IMR-90 (cell line): ENCODE data around the gene MID1IP1. TPM values are rescaled to one million over a fixed set of nuclear protein-coding genes. Genes with fewer than 3 reads are reported as not detected.

Experiments
- ATAC-seq: fragments of 200-7000 bp; cut with Tn5 transposase; 2 replicates; pipeline ENCODE4 v1.9.1; 2020; ENCODE audit warnings: low read depth, mild to moderate bottlenecking, moderate library complexity
- BruUV-seq: library from RNA; stranded (reverse); fragments of 400-500 nt; replicated peaks from 2 replicates; lab custom pipeline; 2021; lab: Mats Ljungman, UMichigan
- CTCF ChIA-PET: fragments of 300-600 bp; formaldehyde crosslinking; extraction: SDS; loops from one replicate; lab custom pipeline; 2021; ENCODE audit warnings: antibody characterized with exemption; lab: Yijun Ruan, JAX
- POLR2A ChIA-PET: fragments of 300-600 bp; sonication (Branson Sonifier 250); formaldehyde crosslinking; loops from one replicate; lab custom pipeline; 2022; ENCODE audit warnings: antibody characterized with exemption; ENCODE audit not compliant: unreplicated experiment; lab: Charles Lee
- DNase-seq: peaks from one replicate; pipeline ENCODE4 v3.0.0; 2013
- H2AFZ ChIP-seq: replicated peaks from 2 replicates; pipeline ENCODE3; 2013; ENCODE audit warnings: low read length, mild to moderate bottlenecking; ENCODE audit not compliant: poor library complexity
- H2AK5ac ChIP-seq: 2 replicates; pipeline ENCODE4 v1.6.1; 2013; ENCODE audit warnings: low read depth, low read length, inconsistent platforms
- H2AK9ac ChIP-seq: replicated peaks from 2 replicates; pipeline ENCODE3; 2013; ENCODE audit warnings: mild to moderate bottlenecking, low read depth, low read length, moderate library complexity; ENCODE audit not compliant: poor library complexity
- H2BK120ac ChIP-seq: 2 replicates; pipeline ENCODE4 v1.6.1; 2013; ENCODE audit warnings: low read depth, low read length, inconsistent platforms
- H2BK15ac ChIP-seq: 3 replicates; pipeline ENCODE4 v1.6.1; 2013; ENCODE audit warnings: low read depth, low read length, inconsistent platforms
- H2BK20ac ChIP-seq: 2 replicates; pipeline ENCODE4 v1.6.1; 2013; ENCODE audit warnings: low read depth, mild to moderate bottlenecking, inconsistent platforms, low read length, moderate library complexity
- H2BK5ac ChIP-seq: 2 replicates; pipeline ENCODE4 v1.6.1; 2013; ENCODE audit warnings: mild to moderate bottlenecking, low read depth, low read length, inconsistent platforms; ENCODE audit not compliant: poor library complexity, severe bottlenecking
- H3K14ac ChIP-seq: replicated peaks from 2 replicates; pipeline ENCODE4 v1.6.1; 2013; ENCODE audit warnings: low read depth, low read length, inconsistent platforms
- H3K18ac ChIP-seq: 2 replicates; pipeline ENCODE4 v1.6.1; 2013; ENCODE audit warnings: low read depth, low read length, control low read depth
- H3K23ac ChIP-seq: 2 replicates; pipeline ENCODE4 v1.6.1; 2013; ENCODE audit warnings: low read depth, low read length, inconsistent platforms
- H3K27ac ChIP-seq: 2 replicates; pipeline ENCODE4 v1.5.1; 2013; ENCODE audit warnings: mild to moderate bottlenecking, control low read depth, low read length; ENCODE audit not compliant: insufficient read depth
- H3K27me3 ChIP-seq: 2 replicates; pipeline ENCODE4 v1.6.1; 2013; ENCODE audit warnings: low read length; ENCODE audit not compliant: control insufficient read depth, insufficient read depth
- H3K36me3 ChIP-seq: 2 replicates; pipeline ENCODE4 v1.6.1; 2013; ENCODE audit warnings: low read length, mixed read lengths; ENCODE audit not compliant: control insufficient read depth, insufficient read depth
- H3K4ac ChIP-seq: 2 replicates; pipeline ENCODE4 v1.6.1; 2013; ENCODE audit warnings: low read depth, low read length, inconsistent platforms
- H3K4me1 ChIP-seq: 2 replicates; pipeline ENCODE4 v1.6.1; 2013; ENCODE audit warnings: low read length, mixed read lengths; ENCODE audit not compliant: control insufficient read depth, insufficient read depth
- H3K4me2 ChIP-seq: 2 replicates; pipeline ENCODE4 v1.6.1; 2013; ENCODE audit warnings: low read depth, mild to moderate bottlenecking, control low read depth, low read length, moderate library complexity
- H3K4me3 ChIP-seq: 2 replicates; pipeline ENCODE4 v1.5.1; 2013; ENCODE audit warnings: low read depth, mild to moderate bottlenecking, control low read depth, low read length, moderate library complexity; ENCODE audit not compliant: insufficient read depth
- H3K56ac ChIP-seq: 2 replicates; pipeline ENCODE4 v1.6.1; 2013; ENCODE audit warnings: low read length, inconsistent platforms; ENCODE audit not compliant: insufficient read depth; ENCODE audit errors: extremely low read depth
- H3K79me1 ChIP-seq, 2 experiments: 2 replicates each; pipeline ENCODE4 v1.6.1; 2013; ENCODE audit warnings: low read length in 2 of 2, inconsistent platforms in 1 of 2, low read depth in 1 of 2
- H3K9ac ChIP-seq: 2 replicates; pipeline ENCODE4 v1.6.1; 2013; ENCODE audit warnings: low read depth, low read length, control low read depth
- H3K9me1 ChIP-seq: 2 replicates; pipeline ENCODE4 v1.6.1; 2013; ENCODE audit warnings: low read length, inconsistent platforms; ENCODE audit not compliant: insufficient read depth
- H3K9me3 ChIP-seq: 2 replicates; pipeline ENCODE4 v1.6.1; 2013; ENCODE audit warnings: low read length; ENCODE audit not compliant: control insufficient read depth, insufficient read depth
- H4K20me1 ChIP-seq: 2 replicates; pipeline ENCODE4 v1.6.1; 2013; ENCODE audit warnings: low read length, inconsistent platforms; ENCODE audit not compliant: insufficient read depth
- H4K5ac ChIP-seq: 2 replicates; pipeline ENCODE4 v1.6.1; 2013; ENCODE audit warnings: mild to moderate bottlenecking, low read depth, low read length, control low read depth
- H4K8ac ChIP-seq, 2 experiments: 2 replicates each; pipeline ENCODE4 v1.6.1; 2013; ENCODE audit warnings: low read depth in 2 of 2, low read length in 2 of 2, control low read depth in 1 of 2, inconsistent platforms in 1 of 2
- H4K91ac ChIP-seq: 2 replicates; pipeline ENCODE4 v1.6.1; 2013; ENCODE audit warnings: low read depth, low read length, inconsistent platforms; ENCODE audit not compliant: insufficient read depth
- CEBPB ChIP-seq: IDR thresholded peaks from 2 replicates; pipeline ENCODE4 v1.6.1; 2012; ENCODE audit warnings: low read depth, low read length, improper control_type of control experiment
- ELK1 ChIP-seq: fragments of 150-350 bp; IDR thresholded peaks from 2 replicates; pipeline ENCODE4 v1.6.1; 2016; ENCODE audit warnings: low read depth, mild to moderate bottlenecking, low read length, moderate library complexity, borderline replicate concordance
- MAZ ChIP-seq: IDR thresholded peaks from 2 replicates; pipeline ENCODE4 v1.6.1; 2012; ENCODE audit warnings: low read depth, mild to moderate bottlenecking, low read length, improper control_type of control experiment, moderate library complexity, borderline replicate concordance
- MXI1 ChIP-seq: IDR thresholded peaks from 2 replicates; pipeline ENCODE4 v1.6.1; 2012; ENCODE audit warnings: low read depth, mild to moderate bottlenecking, low read length, moderate library complexity, borderline replicate concordance
- RAD21 ChIP-seq: IDR thresholded peaks from 2 replicates; pipeline ENCODE4 v1.6.1; 2012; ENCODE audit warnings: low read length, improper control_type of control experiment
- RFX5 ChIP-seq: IDR thresholded peaks from 2 replicates; pipeline ENCODE4 v1.8.0; 2012; ENCODE audit warnings: low read depth, mild to moderate bottlenecking, low read length, moderate library complexity
- WGBS, 2 experiments: methylation state at CpG; one replicate each; pipeline versions ENCODE4 v1.1.5 to v1.1.7; 2013; ENCODE audit warnings: missing lambda C conversion rate in 2 of 2; ENCODE audit not compliant: insufficient read length in 1 of 2; ENCODE audit errors: extremely low coverage in 2 of 2; 5-methylcytosine and 5-hydroxymethylcytosine counted together
- dilution Hi-C: fragments of 300-500 bp; cut with HindIII; formaldehyde crosslinking; loops from one replicate; pipeline ENCODE4 v1.14.3; 2018; ENCODE audit warnings: low sequenced_read_pairs; ENCODE audit not compliant: unreplicated experiment
- in situ Hi-C: fragments of 300-500 bp; cut with MboI; formaldehyde crosslinking; loops from 3 replicates; pipeline ENCODE4 v1.14.3; 2019; ENCODE audit warnings: low sequenced_read_pairs, inconsistent platforms, mixed read lengths
- intact Hi-C: fragments of 100-400 bp; cut with micrococcal nuclease; formaldehyde crosslinking; loops from 2 replicates; pipeline ENCODE4 v1.10.0; 2022
- polyA plus RNA-seq, 3 experiments: library from polyadenylated mRNA; depleted of rRNA; stranded (reverse); fragments of >200 nt; gene quantifications; 2 replicates each; pipeline ENCODE4 v1.2.3, GENCODE V29; 2012; ENCODE audit warnings: low replicate concordance in 1 of 3
- total RNA-seq: library from RNA; depleted of rRNA; stranded (reverse); fragments of >200 nt; gene quantifications from 2 replicates; pipeline ENCODE4 v1.2.3, GENCODE V29; 2012

The MID1IP1 gene
- total and polyA plus RNA-seq, 2 of the 4 experiments (the other 2 are of a cell fraction): 14.5 to 31.3 TPM

- no TSS peak for BruUV-seq
These were observed 14.9 kb downstream of the MID1IP1 start for GRCh38 chrX:38816155-38816554.

More at GRCh38 chrX:38816155-38816554, 14.9 kb downstream of the MID1IP1 start:
- no peak for ATAC-seq
- in situ Hi-C loops: no loop called here
- H4K5ac ChIP-seq: peak overlapping the region; percentile 89; the same call in 1 of the 2 replicates
- intact Hi-C loops: loop anchor here (5.0 kb wide), 1 partner anchor 66 kb away; no protein-coding TSS in a partner anchor
- H3K14ac ChIP-seq: peak overlapping the region; percentile 61; the same call in 1 of the 2 replicates
- H2BK15ac ChIP-seq: 0 out of 3 replicates have a peak overlapping the region, but pooled peaks have one; percentile 47
- no peaks in the 10 kb centered on the region for H3K9me3 ChIP-seq
- ChIA-PET CTCF (interaction anchor here (1.0 kb wide), 1 partner anchor 48 kb away, joined by 4 read pairs; no protein-coding TSS in a partner anchor), POLR2A (interaction anchor here (1.7 kb wide), 1 partner anchor 10 kb away, joined by 6 read pairs; no protein-coding TSS in a partner anchor)
- H2BK20ac ChIP-seq: peak overlapping the region; percentile 38; the same call in 1 of the 2 replicates
- no peaks in the 10 kb centered on the region for H4K20me1 ChIP-seq
- H4K8ac ChIP-seq: peak overlapping the region; percentile 28 to 73; a peak in 3 of 4 replicates
- no peak overlapping the region for H3K4me2 ChIP-seq
- H3K4me3 ChIP-seq: no peak overlapping the region
- H3K9ac ChIP-seq: no peak overlapping the region
- H2AFZ ChIP-seq: no peak overlapping the region
- H3K27ac ChIP-seq: no peak overlapping the region; the same call in 1 of the 2 replicates
- H2AK5ac ChIP-seq: 0 out of 2 replicates have a peak overlapping the region, but pooled peaks have one; percentile 33
- peaks cover 3% of the 10 kb centered on the region; the same call in 1 of the 2 replicates for H3K9me1 ChIP-seq
- H4K91ac ChIP-seq: peak overlapping the region; percentile 54
- no peaks in the 10 kb centered on the region for H3K36me3 ChIP-seq
- no peak overlapping the region for H2AK9ac ChIP-seq
- no peak overlapping the region for H3K56ac ChIP-seq
- no peak overlapping the region; the same call in 1 of the 2 replicates for H3K18ac ChIP-seq
- TF ChIP-seq CEBPB (no peak), MAZ (no peak), MXI1 (no peak), RFX5 (no peak), RAD21 (no peak), ELK1 (no peak)
- H2BK120ac ChIP-seq: peak overlapping the region; percentile 71
- H3K79me1 ChIP-seq: no peaks in the 10 kb centered on the region
- WGBS, 2 experiments: 84% methylated on average over 3 of the region's 3 CpGs; no CpG with 5 or more reads in 1 of the 2 experiments
- DNase-seq: no peak
- H2BK5ac ChIP-seq: peak overlapping the region; percentile 78
- H3K27me3 ChIP-seq: no peaks in the 10 kb centered on the region
- peak overlapping the region; percentile 31; the same call in 1 of the 2 replicates for H3K23ac ChIP-seq
- peaks cover 7% of the 10 kb centered on the region for H3K4me1 ChIP-seq
- dilution Hi-C loops: no loop called here
- H3K4ac ChIP-seq: peak overlapping the region; percentile 57; the same call in 1 of the 2 replicates
